Testis (tissue), 2 donors: ENCODE measurements around the gene CELF5.

Experiments
- POLR2A ChIP-seq: fragments of 450-650 bp; IDR thresholded peaks from one replicate; pipeline ENCODE4 v1.6.1; 2017; ENCODE audit warnings: antibody characterized with exemption, mild to moderate bottlenecking, moderate library complexity
- TF ChIP-seq, protein P1 (sequence below), 3 experiments: fragments of 450-650 bp in 2 of 3; fragments of 200-600 bp in 1 of 3; sonication (generic) in 1 of 3; IDR thresholded peaks; one replicate each; pipeline ENCODE4 v1.5.1; 2016 to 2019; ENCODE audit warnings: antibody characterized with exemption in 3 of 3, mild to moderate bottlenecking in 2 of 3, moderate library complexity in 1 of 3

- TF ChIP-seq, protein P1, sequence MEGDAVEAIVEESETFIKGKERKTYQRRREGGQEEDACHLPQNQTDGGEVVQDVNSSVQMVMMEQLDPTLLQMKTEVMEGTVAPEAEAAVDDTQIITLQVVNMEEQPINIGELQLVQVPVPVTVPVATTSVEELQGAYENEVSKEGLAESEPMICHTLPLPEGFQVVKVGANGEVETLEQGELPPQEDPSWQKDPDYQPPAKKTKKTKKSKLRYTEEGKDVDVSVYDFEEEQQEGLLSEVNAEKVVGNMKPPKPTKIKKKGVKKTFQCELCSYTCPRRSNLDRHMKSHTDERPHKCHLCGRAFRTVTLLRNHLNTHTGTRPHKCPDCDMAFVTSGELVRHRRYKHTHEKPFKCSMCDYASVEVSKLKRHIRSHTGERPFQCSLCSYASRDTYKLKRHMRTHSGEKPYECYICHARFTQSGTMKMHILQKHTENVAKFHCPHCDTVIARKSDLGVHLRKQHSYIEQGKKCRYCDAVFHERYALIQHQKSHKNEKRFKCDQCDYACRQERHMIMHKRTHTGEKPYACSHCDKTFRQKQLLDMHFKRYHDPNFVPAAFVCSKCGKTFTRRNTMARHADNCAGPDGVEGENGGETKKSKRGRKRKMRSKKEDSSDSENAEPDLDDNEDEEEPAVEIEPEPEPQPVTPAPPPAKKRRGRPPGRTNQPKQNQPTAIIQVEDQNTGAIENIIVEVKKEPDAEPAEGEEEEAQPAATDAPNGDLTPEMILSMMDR (IDR thresholded peaks at IDR 0.05) = no peak
- no peak for TF ChIP-seq POLR2A
These were observed 666 bp downstream of the CELF5 start for GRCh38 chr19:3225169-3225485.
